ENCODE measurements around the gene PHAX.
A peak's percentile ranks its signal among the peaks of the same experiment; 100 is the strongest.
"Not testable (repeated sequence)": the region's sequence is repeated elsewhere in the genome, so short reads cannot be mapped to it uniquely, and the experiment has no call there.

PHAX gene

DNA sequence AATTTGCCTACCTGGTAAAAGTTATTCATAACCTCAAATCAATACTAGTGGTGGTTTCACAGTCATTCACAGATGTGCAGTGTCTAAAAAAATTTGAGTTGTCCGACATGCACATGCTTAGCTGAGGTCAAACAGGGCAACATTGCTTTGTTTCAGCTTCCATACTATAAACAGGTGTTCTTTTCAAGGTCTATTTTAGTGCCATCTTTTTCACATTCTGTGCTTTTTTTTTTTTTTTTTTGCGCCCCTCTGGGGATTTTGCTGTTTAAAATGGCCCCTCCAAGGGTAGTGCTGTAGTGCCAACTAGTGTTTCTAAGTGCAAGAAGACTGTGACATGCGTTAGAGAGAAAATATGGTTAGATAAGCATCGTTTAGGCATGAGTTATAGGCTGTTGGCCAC is 14.5 kb downstream of the PHAX start:
- no peak for TF ChIP-seq JUND (IDR thresholded peaks at IDR 0.05; ENCODE audit: low read depth)
- in situ Hi-C loops (cut with HindIII; ENCODE audit: low pct_unique_long_range_greater_than_20kb, low sequenced_read_pairs) = no loop called here
- DNase-seq (ENCODE audit: low read depth in 1 of 2, low spot score in 1 of 2) = no peak

DNA sequence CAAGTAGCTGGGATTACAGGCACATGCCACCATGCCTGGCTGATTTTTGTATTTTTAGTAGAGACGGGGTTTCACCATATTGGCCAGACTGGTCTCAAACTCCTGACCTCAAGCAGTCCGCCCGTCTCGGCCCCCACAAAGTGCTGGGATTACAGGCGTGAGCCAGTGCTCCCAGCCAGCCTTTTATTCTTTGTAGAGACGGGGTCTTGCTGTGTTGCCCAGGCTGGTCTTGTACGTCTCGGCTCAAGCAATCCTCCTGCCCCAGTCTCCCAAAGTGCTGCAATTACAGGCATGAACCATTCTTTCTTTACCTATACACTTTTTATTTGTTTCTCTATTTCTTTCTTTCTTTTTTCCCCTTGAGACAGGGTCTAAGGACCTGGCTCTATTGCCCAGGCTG is 16.9 kb downstream of the PHAX start:
- DNase-seq (ENCODE audit: low read depth in 1 of 2, low spot score in 1 of 2); in situ Hi-C loops (cut with HindIII; ENCODE audit: low pct_unique_long_range_greater_than_20kb, low sequenced_read_pairs): not testable (repeated sequence)

DNA sequence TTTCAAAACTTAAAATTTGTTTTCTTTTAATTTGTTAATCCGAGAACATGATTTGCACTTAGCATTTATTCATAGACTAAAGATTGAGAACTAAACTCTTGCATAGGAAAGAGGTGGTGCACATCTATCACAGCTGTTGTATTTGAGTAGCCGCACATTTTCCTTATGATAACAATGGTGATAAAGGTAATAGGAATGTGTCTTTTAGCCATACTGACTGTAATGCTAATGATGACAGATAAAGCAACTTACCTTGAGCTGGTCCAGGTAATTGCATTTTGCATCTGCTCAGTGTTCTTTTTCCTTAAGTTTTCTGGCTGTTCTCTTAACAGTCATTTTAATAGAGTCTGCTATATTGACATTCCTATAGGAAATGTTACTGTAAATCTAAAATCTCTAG is 19.0 kb downstream of the PHAX start:
- no peak for DNase-seq (ENCODE audit: low read depth in 1 of 2, low spot score in 1 of 2)
- no peak for TF ChIP-seq JUND (IDR thresholded peaks at IDR 0.05; ENCODE audit: low read depth)
- in situ Hi-C loops (cut with HindIII; ENCODE audit: low pct_unique_long_range_greater_than_20kb, low sequenced_read_pairs) = no loop called here

GRCh38 chr5:126624534-126624933 is 23.8 kb downstream of the PHAX start:
- no peak for TF ChIP-seq JUND (IDR thresholded peaks at IDR 0.05; ENCODE audit: low read depth)
- in situ Hi-C loops (cut with HindIII; ENCODE audit: low pct_unique_long_range_greater_than_20kb, low sequenced_read_pairs) = no loop called here
- DNase-seq (ENCODE audit: low read depth in 1 of 2, low spot score in 1 of 2) = no peak

DNA sequence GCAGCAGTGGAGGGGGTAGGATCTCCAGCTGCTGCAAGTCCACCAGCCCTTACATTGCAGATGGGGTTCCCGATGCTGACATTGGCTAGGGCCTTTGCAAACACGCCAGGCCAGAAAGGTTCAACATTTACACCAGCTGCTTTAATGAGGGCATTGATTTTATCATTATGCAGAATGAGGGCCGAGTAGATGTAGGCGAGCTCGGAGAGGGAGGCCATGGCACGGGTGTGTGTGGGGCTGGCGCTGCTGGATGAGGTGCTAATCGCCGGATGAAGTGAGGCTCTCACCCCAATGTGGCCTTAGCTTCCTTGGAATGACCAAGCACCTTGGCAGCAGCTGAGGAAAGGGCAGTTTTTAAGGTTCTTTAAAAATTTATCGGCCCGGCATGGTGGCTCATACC is 27.4 kb downstream of the PHAX start:
- no peak for TF ChIP-seq JUND (IDR thresholded peaks at IDR 0.05; ENCODE audit: low read depth)
- no peak for DNase-seq (ENCODE audit: low read depth in 1 of 2, low spot score in 1 of 2)
- in situ Hi-C loops (cut with HindIII; ENCODE audit: low pct_unique_long_range_greater_than_20kb, low sequenced_read_pairs) = no loop called here

GRCh38 chr5:126631920-126632319 is 31.2 kb downstream of the PHAX start:
- peak in 1 of 2 experiments; percentile 18 for DNase-seq (ENCODE audit: low read depth in 1 of 2, low spot score in 1 of 2)
- TF ChIP-seq JUND (IDR thresholded peaks at IDR 0.05; ENCODE audit: low read depth) = no peak
- in situ Hi-C loops (cut with HindIII; ENCODE audit: low pct_unique_long_range_greater_than_20kb, low sequenced_read_pairs) = no loop called here

DNA sequence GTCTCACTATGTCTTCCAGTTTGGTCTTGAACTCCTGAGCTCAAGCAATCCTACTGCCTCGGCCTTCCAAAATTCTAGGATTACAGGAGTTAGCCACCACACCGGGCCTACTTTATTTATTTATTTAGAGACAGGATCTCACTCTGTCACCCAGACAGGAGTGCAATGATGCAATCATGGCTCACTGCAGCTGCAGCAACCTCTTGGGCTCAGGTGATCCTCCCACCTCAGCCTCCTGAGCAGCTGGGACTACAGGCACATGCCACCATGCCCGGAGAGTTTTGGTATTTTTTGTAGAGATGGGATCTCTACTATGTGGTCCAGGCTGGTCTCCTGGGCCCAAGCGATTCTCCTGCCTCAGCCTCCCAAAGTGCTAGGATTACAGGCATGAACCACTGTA is 32.8 kb downstream of the PHAX start:
- DNase-seq (ENCODE audit: low read depth in 1 of 2, low spot score in 1 of 2) = peak in 1 of 2 experiments; percentile 19
- in situ Hi-C loops (cut with HindIII; ENCODE audit: low pct_unique_long_range_greater_than_20kb, low sequenced_read_pairs) = no loop called here
- no peak for TF ChIP-seq JUND (IDR thresholded peaks at IDR 0.05; ENCODE audit: low read depth)

GRCh38 chr5:126635585-126635984 is 34.8 kb downstream of the PHAX start:
- in situ Hi-C loops (cut with HindIII; ENCODE audit: low pct_unique_long_range_greater_than_20kb, low sequenced_read_pairs) = no loop called here
- no peak for TF ChIP-seq JUND (IDR thresholded peaks at IDR 0.05; ENCODE audit: low read depth)

DNA sequence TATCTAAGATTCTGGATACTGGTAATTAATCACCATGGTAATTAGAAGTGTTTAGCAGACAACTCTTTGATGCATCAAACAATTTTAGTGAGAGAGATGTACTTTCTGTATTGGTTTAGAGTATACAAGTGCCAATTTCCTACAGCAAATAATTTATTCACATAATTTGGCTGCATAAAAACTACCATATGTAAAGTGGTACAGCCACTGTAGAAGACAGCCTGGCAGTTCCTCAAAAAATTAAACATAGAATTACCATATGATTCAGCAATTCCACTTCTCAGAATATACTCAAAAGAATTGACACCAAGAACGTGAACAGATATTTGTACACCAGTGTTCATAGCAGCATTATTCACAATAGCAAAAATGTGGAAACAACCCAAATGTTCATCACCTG is 36.2 kb downstream of the PHAX start:
- no peak for TF ChIP-seq JUND (IDR thresholded peaks at IDR 0.05; ENCODE audit: low read depth)
- in situ Hi-C loops (cut with HindIII; ENCODE audit: low pct_unique_long_range_greater_than_20kb, low sequenced_read_pairs) = no loop called here

More at GRCh38 chr5:126635585-126635984, 34.8 kb downstream of the PHAX start:
- DNase-seq (ENCODE audit: low read depth in 1 of 2, low spot score in 1 of 2) = no peak

DNA sequence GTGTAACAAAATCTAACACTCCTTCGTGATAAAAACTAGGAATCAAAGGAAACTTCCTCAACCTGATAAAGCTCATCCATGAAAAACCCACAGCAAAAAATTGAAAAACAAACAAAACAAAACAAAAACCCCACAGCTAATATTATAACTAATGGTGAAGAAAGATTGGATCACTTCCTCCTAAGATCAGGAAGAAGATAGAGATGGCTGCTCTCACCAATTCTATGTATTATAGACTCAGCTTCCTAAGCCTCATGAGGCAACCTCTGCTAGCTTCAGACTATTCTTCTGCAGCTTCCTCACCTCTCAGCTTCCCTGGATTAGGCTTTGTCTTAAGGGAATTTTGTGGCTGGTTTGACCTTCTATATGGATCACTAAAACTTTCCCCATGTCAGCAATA is 40.1 kb downstream of the PHAX start:
- in situ Hi-C loops (cut with HindIII; ENCODE audit: low pct_unique_long_range_greater_than_20kb, low sequenced_read_pairs) = no loop called here
- no peak for TF ChIP-seq JUND (IDR thresholded peaks at IDR 0.05; ENCODE audit: low read depth)
- no peak for DNase-seq (ENCODE audit: low read depth in 1 of 2, low spot score in 1 of 2)

More for the DNA sequence above, 36.2 kb downstream of the PHAX start:
- DNase-seq (ENCODE audit: low read depth in 1 of 2, low spot score in 1 of 2) = no peak

DNA sequence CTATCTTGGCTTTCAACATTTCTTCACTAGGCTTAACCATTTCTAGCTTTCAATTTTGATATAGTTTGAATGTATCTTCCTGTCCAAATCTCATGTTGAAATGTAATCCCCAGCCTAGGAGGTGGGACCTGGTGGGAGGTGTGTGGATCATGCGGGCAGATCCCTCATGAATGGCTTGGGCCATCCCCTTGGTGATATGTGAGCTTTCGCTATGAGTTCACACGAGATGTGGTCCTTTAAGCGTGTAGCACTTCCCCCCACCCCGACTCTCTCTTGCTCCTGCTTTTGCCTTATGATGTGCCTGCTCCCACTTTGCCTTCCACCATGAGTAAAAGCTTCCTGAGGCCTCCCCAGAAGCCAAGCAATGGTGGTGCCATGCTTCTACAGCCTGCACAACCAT is 40.6 kb downstream of the PHAX start:
- no peak for TF ChIP-seq JUND (IDR thresholded peaks at IDR 0.05; ENCODE audit: low read depth)
- no peak for DNase-seq (ENCODE audit: low read depth in 1 of 2, low spot score in 1 of 2)
- in situ Hi-C loops (cut with HindIII; ENCODE audit: low pct_unique_long_range_greater_than_20kb, low sequenced_read_pairs) = no loop called here

- no peak for DNase-seq (ENCODE audit: low read depth in 1 of 2, low spot score in 1 of 2)
- no peak for TF ChIP-seq JUND (IDR thresholded peaks at IDR 0.05; ENCODE audit: low read depth)
- in situ Hi-C loops (cut with HindIII; ENCODE audit: low pct_unique_long_range_greater_than_20kb, low sequenced_read_pairs) = no loop called here
Measured at GRCh38 chr5:126645132-126645531, 44.4 kb downstream of the PHAX start.

GRCh38 chr5:126647071-126647470 is 46.3 kb downstream of the PHAX start:
- in situ Hi-C loops (cut with HindIII; ENCODE audit: low pct_unique_long_range_greater_than_20kb, low sequenced_read_pairs) = no loop called here
- no peak for DNase-seq (ENCODE audit: low read depth in 1 of 2, low spot score in 1 of 2)
- no peak for TF ChIP-seq JUND (IDR thresholded peaks at IDR 0.05; ENCODE audit: low read depth)

DNA sequence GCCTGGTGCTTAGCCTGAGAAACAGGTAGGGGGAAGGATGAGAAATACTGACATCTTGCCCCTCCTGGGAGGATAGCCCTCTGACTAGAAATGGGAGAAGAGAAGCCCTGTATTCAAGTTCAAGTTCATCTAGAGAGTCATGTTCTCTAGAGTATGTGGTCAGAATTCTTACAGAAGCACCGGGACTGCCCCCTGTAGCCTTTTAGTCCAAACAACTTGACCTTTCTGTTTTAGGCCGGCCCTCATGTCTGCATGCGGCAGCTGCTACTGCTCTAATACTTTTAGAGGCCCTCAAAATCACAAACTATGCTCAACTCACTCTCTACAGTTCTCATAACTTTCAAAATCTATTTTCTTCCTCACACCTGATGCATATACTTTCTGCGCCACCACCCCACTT is 47.7 kb downstream of the PHAX start:
- in situ Hi-C loops (cut with HindIII; ENCODE audit: low pct_unique_long_range_greater_than_20kb, low sequenced_read_pairs) = no loop called here
- TF ChIP-seq JUND (IDR thresholded peaks at IDR 0.05; ENCODE audit: low read depth) = no peak
- DNase-seq (ENCODE audit: low read depth in 1 of 2, low spot score in 1 of 2) = no peak

DNA sequence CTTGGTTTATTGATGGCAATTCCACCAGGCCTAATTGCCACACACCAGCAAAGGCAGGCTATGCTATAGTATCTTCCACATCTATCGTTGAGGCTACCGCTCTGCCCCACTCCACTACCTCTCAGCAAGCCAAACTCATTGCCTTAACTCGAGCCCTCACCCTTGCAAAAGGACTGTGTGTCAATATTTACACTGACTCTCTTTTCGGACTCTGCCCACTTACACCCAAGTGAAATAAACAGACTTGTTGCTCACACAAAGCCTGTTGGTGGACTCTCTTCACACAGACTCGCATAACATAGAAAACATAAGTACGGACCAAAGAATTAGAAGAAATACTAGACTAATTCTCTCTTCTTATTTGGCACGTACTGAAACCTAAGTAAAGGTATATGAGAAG is 48.3 kb downstream of the PHAX start:
- peak in 1 of 2 experiments; percentile 49 for DNase-seq (ENCODE audit: low read depth in 1 of 2, low spot score in 1 of 2)
- in situ Hi-C loops (cut with HindIII; ENCODE audit: low pct_unique_long_range_greater_than_20kb, low sequenced_read_pairs) = not testable (repeated sequence)

- DNase-seq (ENCODE audit: low read depth in 1 of 2, low spot score in 1 of 2); in situ Hi-C loops (cut with HindIII; ENCODE audit: low pct_unique_long_range_greater_than_20kb, low sequenced_read_pairs): not testable (repeated sequence)
Measured at GRCh38 chr5:126649709-126650108, 49.0 kb downstream of the PHAX start.
